Gastrocnemius medialis (tissue), 4 donors: Measurements from ENCODE around the gene ADAM12.

Experiments
- CTCF ChIP-seq, 5 experiments: fragments of 450-650 bp in 3 of 5; fragments of 200-600 bp in 2 of 5; sonication (generic) in 2 of 5; IDR thresholded peaks in 4 of 5; conservative IDR thresholded peaks in 1 of 5; 1 replicate in 4 of 5; 2 replicates in 1 of 5; pipeline ENCODE4 v1.5.1; 2016 to 2019; ENCODE audit warnings: antibody characterized with exemption in 5 of 5, mild to moderate bottlenecking in 3 of 5, moderate library complexity in 3 of 5
- POLR2A ChIP-seq, 2 donors: fragments of 450-650 bp; IDR thresholded peaks; one replicate each; pipeline ENCODE4 v1.6.1; 2017; ENCODE audit warnings: antibody characterized with exemption in 2 of 2, mild to moderate bottlenecking in 2 of 2, moderate library complexity in 2 of 2

GRCh38 chr10:126390324-126390723, 2.0 kb upstream of the ADAM12 start:
- TF ChIP-seq CTCF (IDR thresholded peaks at IDR 0.05 in 4 of 5, conservative IDR thresholded peaks at IDR 0.05 in 1 of 5), result no peak
- TF ChIP-seq POLR2A (IDR thresholded peaks at IDR 0.05), result no peak
